GM18505 (cell line): ENCODE data around the gene HNF1B.

Source experiments
- ATAC-seq: cut with Tn5 transposase; IDR thresholded peaks from one replicate; pipeline ENCODE4 v1.9.1; 2021; ENCODE audit not compliant: unreplicated experiment
- POLR2A ChIP-seq: IDR thresholded peaks from 4 replicates; pipeline ENCODE4 v1.6.1; 2011; ENCODE audit warnings: borderline replicate concordance; ENCODE audit not compliant: insufficient read depth, insufficient read length; ENCODE audit errors: extremely low read depth

The HNF1B gene

GRCh38 chr17:37671824-37672547, 72.9 kb downstream of the HNF1B start:
- no peak for ATAC-seq
- no peak for TF ChIP-seq POLR2A

GRCh38 chr17:37671028-37671823, 73.6 kb downstream of the HNF1B start:
- TF ChIP-seq POLR2A, result no peak
- ATAC-seq, result no peak

GRCh38 chr17:37667039-37667438, 77.8 kb downstream of the HNF1B start:
- no peak for ATAC-seq
- no peak for TF ChIP-seq POLR2A

DNA sequence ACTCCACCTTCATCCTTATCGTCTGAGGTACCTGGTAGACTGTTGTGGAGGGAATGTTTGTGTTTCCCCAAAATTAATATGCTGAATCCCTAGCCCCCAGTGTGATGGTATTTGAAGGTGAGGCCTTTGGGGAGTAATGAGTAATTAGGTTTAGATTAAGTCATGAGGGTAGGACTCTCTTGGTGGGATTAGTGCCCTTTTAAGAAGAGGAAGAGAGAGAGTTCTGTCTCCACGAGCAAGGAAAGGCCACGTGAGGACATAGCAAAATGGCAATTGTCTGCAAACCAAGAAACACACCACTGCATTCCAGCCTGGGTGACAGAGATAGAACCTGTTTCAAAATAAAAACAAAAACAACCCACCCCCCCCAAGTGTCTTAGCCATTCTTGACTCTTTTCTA, 80.6 kb downstream of the HNF1B start:
- no peak for ATAC-seq
- TF ChIP-seq POLR2A, result no peak

GRCh38 chr17:37662353-37662752, 82.5 kb downstream of the HNF1B start:
- ATAC-seq, result no peak
- no peak for TF ChIP-seq POLR2A

DNA sequence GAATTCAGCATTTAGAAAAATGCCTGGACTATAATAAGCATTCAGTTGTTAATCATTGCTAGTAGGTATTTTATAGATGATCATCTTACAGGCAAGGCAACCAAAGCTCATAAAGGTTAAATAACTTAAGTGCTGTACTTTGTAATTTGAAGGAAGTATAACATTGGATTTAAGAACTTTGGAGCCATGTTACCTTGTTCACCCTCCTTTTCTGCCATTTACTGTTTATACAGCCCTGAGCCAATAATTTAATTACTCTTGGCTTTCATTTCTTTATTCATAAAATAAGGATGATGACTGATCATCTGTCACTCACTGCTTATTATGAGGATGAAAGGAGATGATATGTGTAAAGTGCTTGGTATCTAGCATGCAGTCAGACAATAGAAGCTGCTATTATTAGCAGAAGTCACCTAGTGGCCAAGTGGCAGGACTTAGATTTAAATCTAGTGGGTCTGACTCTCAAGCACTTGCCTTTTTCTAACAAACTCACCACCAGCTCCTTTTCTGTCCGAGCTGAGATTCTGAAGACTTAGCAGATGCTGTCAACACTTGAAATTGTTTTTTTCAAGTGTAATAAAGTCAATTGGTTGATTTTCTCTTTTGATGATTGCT, 83.4 kb downstream of the HNF1B start:
- no peak for ATAC-seq
- TF ChIP-seq POLR2A, result no peak

- TF ChIP-seq POLR2A, result no peak
- ATAC-seq, result no peak
Measured at GRCh38 chr17:37659925-37660324, 84.9 kb downstream of the HNF1B start.

GRCh38 chr17:37657202-37657601, 87.7 kb downstream of the HNF1B start:
- TF ChIP-seq POLR2A, result no peak
- no peak for ATAC-seq

GRCh38 chr17:37651849-37652248, 93.0 kb downstream of the HNF1B start:
- TF ChIP-seq POLR2A, result no peak
- ATAC-seq, result no peak

GRCh38 chr17:37650419-37651003, 94.3 kb downstream of the HNF1B start:
- TF ChIP-seq POLR2A, result no peak
- no peak for ATAC-seq

DNA sequence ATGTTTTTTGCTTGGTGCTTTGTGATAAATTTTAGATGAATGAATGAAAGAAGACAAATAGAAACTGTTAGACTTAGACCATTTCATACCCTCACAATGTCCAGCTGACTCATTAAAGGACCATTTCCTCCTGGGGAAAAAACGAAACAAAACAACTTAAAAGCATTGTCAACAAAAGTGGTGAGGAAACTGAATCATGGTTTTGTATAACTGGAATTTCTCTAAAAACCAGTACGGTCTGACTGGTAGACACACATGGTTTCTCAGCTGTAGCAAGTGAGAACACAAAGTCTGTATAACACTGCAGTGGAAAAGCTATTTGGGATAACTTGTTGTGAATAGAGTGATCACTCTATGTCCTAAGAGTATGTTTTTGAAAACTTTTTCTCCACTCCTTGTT, 96.3 kb downstream of the HNF1B start:
- ATAC-seq, result no peak
- no peak for TF ChIP-seq POLR2A

- no peak for TF ChIP-seq POLR2A
Measured at GRCh38 chr17:37647856-37648255, 97.0 kb downstream of the HNF1B start.

DNA sequence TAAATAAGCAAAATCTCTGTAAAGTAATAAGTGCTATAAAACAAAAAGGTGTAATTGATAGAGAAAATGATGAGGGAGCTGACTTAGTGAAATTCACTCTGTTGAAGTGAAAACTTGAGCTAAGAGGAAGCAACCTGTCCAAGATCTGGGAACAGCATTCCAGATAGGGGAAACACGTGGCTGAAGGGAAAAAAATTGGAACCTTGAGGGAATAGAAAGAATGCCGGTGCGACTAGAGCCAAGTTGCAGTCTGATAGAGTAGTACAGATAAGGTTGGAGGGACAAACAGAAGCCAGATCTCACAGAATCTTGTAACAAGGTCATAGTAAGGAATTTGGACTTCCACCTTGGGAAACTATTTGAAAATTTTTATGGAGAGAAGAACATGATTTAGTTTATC, 101.0 kb downstream of the HNF1B start:
- no peak for TF ChIP-seq POLR2A
- no peak for ATAC-seq

More at GRCh38 chr17:37647856-37648255, 97.0 kb downstream of the HNF1B start:
- ATAC-seq, result no peak
